Pancreas (tissue), 10 donors: ENCODE data around the gene PHKA1. TPM values are rescaled to one million over a fixed set of nuclear protein-coding genes. Genes with fewer than 3 reads are reported as not detected.

Experiments
- ATAC-seq, 4 donors: fragments of 200-7000 bp; cut with Tn5 transposase; one replicate each; pipeline versions ENCODE4 v1.8.0 to v1.9.1; 2020; ENCODE audit warnings: mild to moderate bottlenecking in 4 of 4, moderate library complexity in 4 of 4
- DNase-seq, 6 donors: peaks; one replicate each; pipeline ENCODE4 v3.0.0-alpha.2; 2020
- FAIRE-seq: peaks from 2 replicates; lab custom pipeline; 2012; peaks lifted over from hg19 to GRCh38; lab: Jason Lieb, UNC
- H3K27ac ChIP-seq, 4 donors: fragments of 200-600 bp; sonication (generic); 1 replicate in 3 of 4; 2 replicates in 1 of 4; pipeline versions ENCODE4 v1.5.0 to v1.8.0; 2020
- H3K27me3 ChIP-seq, 4 donors: fragments of 200-600 bp; one replicate each; pipeline ENCODE4 v1.8.0; 2021
- H3K36me3 ChIP-seq, 3 donors: fragments of 200-600 bp; sonication (generic) in 1 of 3; one replicate each; pipeline versions ENCODE4 v1.5.0 to v1.8.0; 2020 to 2021
- H3K4me1 ChIP-seq, 3 donors: fragments of 200-600 bp; one replicate each; pipeline ENCODE4 v1.8.0; 2021
- H3K4me3 ChIP-seq, 4 donors: fragments of 200-600 bp; sonication (generic) in 2 of 4; one replicate each; pipeline versions ENCODE4 v1.5.0 to v1.8.0; 2020 to 2021
- H3K9me3 ChIP-seq, 4 donors: fragments of 200-600 bp; one replicate each; pipeline ENCODE4 v1.8.0; 2021
- CTCF ChIP-seq, 4 donors: fragments of 200-600 bp; sonication (generic) in 3 of 4; IDR thresholded peaks; one replicate each; pipeline versions ENCODE4 v1.5.0 to v1.8.0; 2021; ENCODE audit warnings: antibody characterized with exemption in 4 of 4
- WGBS, 2 donors: extraction: QIAGEN DNeasy Blood & Tissue Kit; methylation state at CpG; one replicate each; pipeline ENCODE4 v1.1.7; 2013; 5-methylcytosine and 5-hydroxymethylcytosine counted together
- intact Hi-C, 3 donors: fragments of 100-400 bp; cut with DNase I; formaldehyde crosslinking; loops; one replicate each; pipeline versions ENCODE4 v1.11.1 to v1.14.2; 2022
- polyA plus RNA-seq, 2 donors: library from polyadenylated mRNA; stranded (reverse); fragments of 200-250 nt; gene quantifications; one replicate each; pipeline ENCODE4 v1.2.3, GENCODE V29; 2013
- total RNA-seq, 6 donors: library from RNA; stranded (reverse); fragmentation: NEBNext Ultra II Directional in 4 of 6; extraction: Animal tissue kit (Norgen Biotek cat#: 25700) in 4 of 6; gene quantifications; one replicate each; pipeline versions ENCODE4 v1.2.1 to v1.2.4, GENCODE V29; 2021 to 2023
- donor health status: healthy with polysubstance abuse.
- donor health status: DM: no; HTN: no; CAD: no; lungs with moderate emphysema.
- donor health status: DM: no; HTN: no; CAD: no.
- donor health status: control.
- donor health status: control.
- donor health status: Bipolar disorder and iron deficiency.
- donor health status: DM: yes; HTN: yes; CAD: no.
- donor health status: DM: no; HTN: no; CAD: no.
- donor health status: DM: no; HTN: no; CAD: no.
- donor health status: DM: yes; HTN: yes; CAD: no.

The PHKA1 gene
- total and polyA plus RNA-seq, 8 donors: 3.5 to 7.4 (median 5.0) TPM

DNA sequence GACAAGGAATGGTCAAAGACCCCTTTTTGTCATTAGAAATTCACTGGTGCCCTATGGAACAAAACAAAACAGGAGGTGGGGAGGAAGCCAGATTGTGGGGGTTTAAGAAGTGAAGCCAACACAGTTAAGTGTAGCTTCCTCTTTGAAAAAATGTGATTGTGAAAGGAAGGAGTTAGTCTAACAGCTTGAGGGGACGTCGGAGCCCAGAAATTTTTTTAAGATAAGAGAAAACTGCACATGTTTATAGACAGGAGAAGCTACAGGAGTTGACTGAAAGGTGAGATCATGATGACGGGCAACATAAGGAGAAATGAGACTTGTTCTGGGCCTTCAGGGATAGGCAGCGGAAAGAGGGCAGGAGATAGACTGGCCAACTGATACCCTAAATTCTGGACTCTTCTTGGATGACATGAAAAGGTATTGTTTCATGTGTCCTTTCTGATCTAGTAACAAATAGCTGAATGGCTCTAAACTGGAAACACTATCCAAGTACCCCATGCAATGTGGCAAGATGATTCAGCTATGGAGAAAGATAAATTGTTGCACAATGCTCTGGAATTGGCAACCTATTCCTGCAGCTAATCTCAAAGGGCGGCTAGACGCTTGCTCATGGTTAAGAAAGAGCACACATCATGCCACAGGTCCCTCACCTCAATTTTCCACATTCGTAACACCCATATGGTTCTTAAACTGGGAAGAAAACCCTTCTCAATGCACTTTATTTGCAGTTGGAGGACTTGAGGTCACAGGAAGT lies 137.8 kb downstream of the PHKA1 start:
- H3K27ac ChIP-seq: no peak overlapping the region
- 60 to 70% methylated on average over 7 of the region's 7 CpGs for WGBS, 2 donors
- no peaks in the 10 kb centered on the region for H3K9me3 ChIP-seq
- H3K36me3 ChIP-seq: no peaks in the 10 kb centered on the region
- intact Hi-C loops: no loop called here
- no peaks in the 10 kb centered on the region for H3K4me1 ChIP-seq
- FAIRE-seq: no peak
- ATAC-seq: peak in 3 of 4 donors; percentile 31 to 56 (median 46)
- no peak for TF ChIP-seq CTCF (IDR thresholded peaks at IDR 0.05)
- DNase-seq: peak in 1 of 6 donors; percentile 19
- H3K27me3 ChIP-seq: peaks cover 0 to 4% (median 0%) of the 10 kb centered on the region in 4 donors
- no peak overlapping the region for H3K4me3 ChIP-seq

DNA sequence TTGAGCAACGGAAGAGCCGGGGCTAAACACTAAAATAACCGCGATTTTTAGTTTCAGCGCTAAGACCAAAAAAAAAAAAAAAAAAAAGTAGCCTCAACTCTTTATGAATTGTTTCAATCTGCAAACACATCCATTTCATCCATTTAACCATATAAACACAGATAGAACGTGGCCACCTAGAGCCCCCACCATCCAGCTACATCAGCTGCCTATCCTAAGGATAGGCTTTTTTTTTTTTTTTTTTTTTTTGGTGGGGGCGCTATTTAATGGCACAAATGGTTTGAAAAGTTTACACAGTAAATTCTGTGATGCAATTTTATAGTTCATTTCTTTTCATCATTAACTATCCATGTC lies 141.0 kb downstream of the PHKA1 start:
- Histone ChIP-seq H3K36me3 (no peaks in the 10 kb centered on the region), H3K9me3 (no peaks in the 10 kb centered on the region), H3K27ac (peak overlapping the region in 1 of 4 donors; percentile 67), H3K4me1 (no peaks in the 10 kb centered on the region), H3K4me3 (peak overlapping the region in 2 of 4 donors; percentile 39 to 51), H3K27me3 (peaks cover 0 to 9% (median 0%) of the 10 kb centered on the region in 4 donors)
- intact Hi-C loops: no loop called here
- no peak for TF ChIP-seq CTCF (IDR thresholded peaks at IDR 0.05)
- 2 to 19% methylated on average over 7 of the region's 7 CpGs for WGBS, 2 donors
- DNase-seq (no peak), ATAC-seq (peak in 2 of 4 donors; percentile 7 to 8), FAIRE-seq (peak; percentile 57)

DNA sequence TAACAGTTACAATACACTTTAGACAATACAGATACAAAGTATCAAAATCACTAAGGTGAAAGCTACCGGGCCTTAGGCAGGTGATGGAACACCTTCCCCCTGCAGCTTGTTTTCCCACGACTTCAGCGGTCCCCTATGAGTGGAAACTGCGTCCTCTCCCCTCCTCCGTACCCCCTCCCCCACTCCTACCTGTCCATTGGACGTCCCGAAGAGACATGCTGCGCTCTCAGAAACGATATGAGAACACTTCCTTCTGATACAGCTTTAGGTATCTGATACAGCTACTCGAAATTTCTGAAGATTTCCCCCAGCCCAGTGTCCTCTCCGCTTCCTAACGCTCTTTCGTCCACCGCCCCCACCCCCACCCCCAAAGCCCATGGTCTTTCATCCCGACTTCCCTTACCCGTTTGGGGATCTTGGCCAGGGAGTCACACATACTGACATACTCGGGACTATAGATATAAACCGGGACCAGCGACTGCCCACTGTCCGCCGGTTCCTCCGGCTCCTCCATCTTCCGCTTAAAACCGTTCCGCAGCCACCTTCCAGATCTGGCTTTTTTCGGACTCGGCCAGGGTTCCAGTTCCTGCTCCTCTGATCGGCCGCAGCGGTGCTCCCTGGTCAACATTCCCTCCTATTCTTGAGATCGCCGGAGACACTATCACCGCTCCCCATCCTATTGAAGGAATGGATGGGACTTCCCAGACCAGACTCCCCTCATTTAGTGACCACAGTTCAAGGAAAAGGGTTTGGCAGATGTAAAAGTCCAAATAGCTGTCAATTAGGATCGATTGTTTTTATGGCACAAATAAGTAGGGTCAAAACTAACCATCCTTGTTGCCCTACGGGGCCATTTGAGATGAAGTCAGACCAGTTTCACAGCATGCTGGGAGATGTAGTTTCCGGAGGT lies 141.6 kb downstream of the PHKA1 start, which contains the start of gene HDAC8:
HDAC8 (minus strand) TSS at position 596 of the 910 bp plus-strand sequence; CDS start at position 514, 82 bp downstream.
- intact Hi-C loops: no loop called here
- FAIRE-seq: no peak

DNA sequence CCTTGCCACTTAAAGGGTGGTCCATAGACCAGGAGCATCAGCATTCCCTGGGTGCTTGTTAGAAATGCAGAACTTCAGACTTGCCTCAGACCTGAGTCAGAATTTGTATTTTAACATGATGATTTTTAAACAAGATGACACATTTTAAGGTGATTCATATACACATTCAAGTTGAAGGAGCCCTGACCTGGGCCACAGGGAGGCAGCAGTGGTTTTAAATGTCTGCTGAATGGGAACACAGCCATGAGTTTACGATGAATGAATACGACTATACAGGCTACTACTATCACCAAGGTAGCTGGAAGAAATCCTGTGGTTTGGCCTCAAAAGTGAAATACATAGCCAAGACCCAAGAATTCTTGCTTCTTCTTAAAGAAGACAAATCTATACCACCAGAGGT lies 144.3 kb downstream of the PHKA1 start:
- FAIRE-seq (no peak), DNase-seq (no peak), ATAC-seq (no peak)
- 73 to 77% methylated on average over 2 of the region's 2 CpGs for WGBS, 2 donors
- Histone ChIP-seq H3K36me3 (no peaks in the 10 kb centered on the region), H3K27ac (no peak overlapping the region), H3K4me3 (no peak overlapping the region), H3K4me1 (no peaks in the 10 kb centered on the region), H3K9me3 (no peaks in the 10 kb centered on the region), H3K27me3 (peaks cover 0 to 9% (median 0%) of the 10 kb centered on the region in 4 donors)
- intact Hi-C loops: no loop called here
- no peak for TF ChIP-seq CTCF (IDR thresholded peaks at IDR 0.05)

More for the DNA sequence above, 141.6 kb downstream of the PHKA1 start, which contains the start of gene HDAC8:
- H3K4me1 ChIP-seq: no peaks in the 10 kb centered on the region
- H3K27ac ChIP-seq: peak within 1 kb of the TSS in 2 of 4 donors; percentile 43 to 67
- DNase-seq (peak; percentile 36 to 71 (median 58)), ATAC-seq (peak; percentile 87 to 96 (median 94))
- WGBS, 2 donors: 0 to 25% methylated on average over 36 of the region's 36 CpGs
- H3K27me3 ChIP-seq: peaks cover 0 to 9% (median 0%) of the 10 kb centered on the region in 4 donors
- no peak for TF ChIP-seq CTCF (IDR thresholded peaks at IDR 0.05)
- no peaks in the 10 kb centered on the region for H3K9me3 ChIP-seq
- H3K36me3 ChIP-seq: no peaks in the 10 kb centered on the region
- peak within 1 kb of the TSS; percentile 21 to 51 (median 32) for H3K4me3 ChIP-seq
